Panc1 (cell line): Measurements from ENCODE around the gene MRTFA. TPM values are rescaled to one million over a fixed set of nuclear protein-coding genes. Genes with fewer than 3 reads are reported as not detected.

Source experiments
- ATAC-seq: fragments of 200-7000 bp; cut with Tn5 transposase; 2 replicates; pipeline ENCODE4 v1.9.1; 2020; ENCODE audit warnings: mild to moderate bottlenecking, moderate library complexity
- BruUV-seq: library from RNA; stranded (reverse); fragments of 400-500 nt; replicated peaks from 2 replicates; lab custom pipeline; 2021; lab: Mats Ljungman, UMichigan
- CTCF ChIA-PET: fragments of 300-600 bp; sonication (Branson Sonifier 250); formaldehyde crosslinking; loops from one replicate; lab custom pipeline; 2022; ENCODE audit warnings: antibody characterized with exemption; lab: Charles Lee
- POLR2A ChIA-PET: fragments of 300-600 bp; sonication (Branson Sonifier 250); formaldehyde crosslinking; loops from one replicate; lab custom pipeline; 2022; ENCODE audit warnings: antibody characterized with exemption; lab: Charles Lee
- DNase-seq: peaks from one replicate; pipeline ENCODE4 v3.0.0-alpha.2; 2010; ENCODE audit warnings: low read depth, low spot score
- H3K27ac ChIP-seq: 2 replicates; pipeline ENCODE4 v1.5.1; 2011; ENCODE audit warnings: mild to moderate bottlenecking, low read length, inconsistent platforms
- H3K27me3 ChIP-seq: fragments of 200-500 bp; sonication (Bioruptor generic); 2 replicates; pipeline ENCODE4 v1.6.0; 2014; ENCODE audit warnings: low read length, inconsistent platforms; ENCODE audit not compliant: control insufficient read depth, insufficient read depth
- H3K36me3 ChIP-seq: fragments of 200-500 bp; sonication (Bioruptor generic); 2 replicates; pipeline ENCODE4 v1.5.1; 2014; ENCODE audit warnings: inconsistent platforms, mild to moderate bottlenecking, low read length, moderate library complexity; ENCODE audit not compliant: control insufficient read depth, insufficient read depth
- H3K4me1 ChIP-seq: 2 replicates; pipeline ENCODE4 v1.5.1; 2011; ENCODE audit warnings: inconsistent platforms, mild to moderate bottlenecking, low read length, moderate library complexity; ENCODE audit not compliant: control insufficient read depth, insufficient read depth
- H3K4me3 ChIP-seq, 2 experiments: 2 replicates each; pipeline ENCODE4 v1.5.1; 2011 to 2012; ENCODE audit warnings: low read depth in 2 of 2, low read length in 2 of 2, mild to moderate bottlenecking in 2 of 2, inconsistent platforms in 1 of 2, moderate library complexity in 1 of 2
- H3K9me3 ChIP-seq: fragments of 200-500 bp; sonication (Bioruptor generic); 2 replicates; pipeline ENCODE4 v1.5.1; 2014; ENCODE audit warnings: low read depth, mild to moderate bottlenecking, inconsistent platforms, low read length, moderate library complexity; ENCODE audit not compliant: control insufficient read depth, insufficient read depth
- CTCF ChIP-seq: fragments of 450-650 bp; IDR thresholded peaks from 2 replicates; pipeline ENCODE4 v1.5.1; 2017; ENCODE audit warnings: mild to moderate bottlenecking
- POLR2AphosphoS5 ChIP-seq: IDR thresholded peaks from 2 replicates; pipeline ENCODE4 v1.6.1; 2012; ENCODE audit warnings: mild to moderate bottlenecking, low read depth, low read length, moderate library complexity
- REST ChIP-seq, 2 experiments: IDR thresholded peaks; 2 replicates each; pipeline ENCODE4 v1.6.1; 2011 to 2012; ENCODE audit warnings: low read depth in 2 of 2, control low read depth in 1 of 2, low read length in 1 of 2, mild to moderate bottlenecking in 1 of 2, moderate library complexity in 1 of 2; ENCODE audit not compliant: insufficient read depth in 1 of 2
- SIN3A ChIP-seq: IDR thresholded peaks from 2 replicates; pipeline ENCODE4 v1.6.1; 2012; ENCODE audit warnings: low read depth, mild to moderate bottlenecking, low read length, moderate library complexity, borderline replicate concordance; ENCODE audit not compliant: insufficient read depth
- TCF7L2 ChIP-seq: IDR thresholded peaks from 2 replicates; pipeline ENCODE4 v1.6.1; 2011; ENCODE audit warnings: mild to moderate bottlenecking, low read depth, low read length, inconsistent platforms
- in situ Hi-C: cut with HindIII; loops from 2 replicates; pipeline ENCODE4 v1.10.0; 2016; ENCODE audit warnings: low sequenced_read_pairs, low pct_unique_long_range_greater_than_20kb
- intact Hi-C: fragments of 100-400 bp; cut with micrococcal nuclease; formaldehyde crosslinking; loops from one replicate; pipeline ENCODE4 v1.10.0; 2022; ENCODE audit not compliant: unreplicated experiment
- total RNA-seq: library from RNA; stranded (reverse); gene quantifications from one replicate; pipeline ENCODE4 v1.2.1, GENCODE V29; 2021; ENCODE audit not compliant: unreplicated experiment

MRTFA gene
- total RNA-seq, 1 experiment from 2014 or later: 62.1 TPM

DNA sequence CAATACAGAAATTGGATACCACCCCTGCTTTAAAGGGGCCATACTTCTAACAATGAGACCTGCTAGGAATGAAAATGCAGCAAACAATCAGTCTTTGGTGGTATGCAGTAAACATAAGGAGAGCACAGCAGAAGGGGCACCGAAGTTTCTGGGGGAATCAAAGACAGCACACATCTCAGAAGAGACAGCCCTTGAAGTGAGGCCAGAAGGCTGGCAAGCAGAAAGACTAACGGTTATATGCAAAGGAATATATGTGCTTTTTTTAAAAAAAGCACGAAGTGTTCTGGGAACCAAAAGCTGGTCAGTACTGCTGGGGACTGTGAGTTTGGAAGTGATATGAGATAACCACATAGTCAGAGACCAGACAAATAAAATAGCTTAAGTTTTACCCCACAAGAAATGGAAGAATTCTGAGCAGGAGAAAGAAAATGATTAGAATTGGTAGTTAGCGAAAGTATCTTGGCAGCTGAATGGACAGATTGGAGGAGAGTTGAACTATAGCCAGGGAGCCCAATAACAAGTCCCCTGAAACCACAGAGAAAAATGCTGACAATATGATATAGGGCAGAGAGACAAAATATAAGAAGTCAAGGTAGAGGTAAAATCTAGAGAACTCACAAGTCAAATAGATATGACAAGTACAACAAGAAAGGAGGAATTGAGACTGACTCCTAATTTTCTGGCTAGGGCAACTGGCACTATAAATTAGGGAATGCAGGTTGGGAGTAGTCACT is 125.7 kb downstream of the MRTFA start:
- Histone ChIP-seq H3K27ac (peak overlapping the region; percentile 78), H3K9me3 (no peaks in the 10 kb centered on the region), H3K27me3 (no peaks in the 10 kb centered on the region), H3K4me1 (peaks cover 53% of the 10 kb centered on the region), H3K36me3 (no peaks in the 10 kb centered on the region; the same call in 1 of the 2 replicates), H3K4me3 (no peak overlapping the region)
- in situ Hi-C loops: no loop called here
- BruUV-seq: no TSS peak
- TF ChIP-seq REST (IDR thresholded peaks at IDR 0.05; ENCODE audit: insufficient read depth in 1 of 2, low read depth in 2 of 2, low read length in 1 of 2): no peak
- no peak for TF ChIP-seq POLR2AphosphoS5
- TF ChIP-seq TCF7L2: no peak
- TF ChIP-seq CTCF: no peak
- TF ChIP-seq SIN3A: no peak
- intact Hi-C loops: no loop called here
- ChIA-PET CTCF (no interaction called here), POLR2A (interaction anchor here (0.5 to 0.6 kb wide), 2 partner anchors 62 to 207 kb away, joined by 6 to 12 read pairs; no protein-coding TSS in a partner anchor)
- ATAC-seq (no peak), DNase-seq (no peak)

DNA sequence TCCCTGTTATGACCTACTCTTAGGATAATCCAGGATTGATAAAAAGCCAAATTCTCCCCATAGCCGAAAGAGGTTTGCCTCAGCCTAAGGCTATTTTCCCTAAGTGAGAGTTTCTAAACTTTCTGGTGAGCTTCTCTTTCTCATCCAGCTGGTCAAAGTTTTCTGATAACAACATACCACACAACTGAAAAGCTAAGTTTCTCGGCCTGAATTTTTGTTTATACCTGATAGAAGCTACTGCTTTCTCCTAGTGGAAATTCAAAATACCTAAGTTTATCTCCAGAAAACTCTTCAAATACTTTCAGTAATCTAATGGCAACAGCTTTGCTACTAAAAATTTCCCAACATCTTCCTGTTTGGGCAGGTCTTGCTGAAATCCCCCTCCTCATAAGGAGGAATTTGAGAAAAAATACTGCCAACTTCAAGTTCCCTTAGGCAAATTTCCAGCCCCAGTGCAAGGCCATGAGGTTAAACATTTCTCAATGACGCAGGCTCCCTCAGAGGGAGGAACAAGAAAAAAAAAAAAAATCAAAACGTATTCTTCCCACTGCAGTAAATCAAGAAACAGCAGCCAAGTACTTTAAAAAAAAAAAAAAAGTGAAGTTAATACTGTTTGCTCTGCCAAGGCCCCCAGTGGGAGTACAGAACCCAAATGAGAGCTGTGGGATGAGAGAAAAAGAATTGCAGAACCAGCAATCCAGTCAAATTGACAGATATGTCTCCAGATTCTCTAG is 127.0 kb downstream of the MRTFA start:
- POLR2A ChIA-PET: no interaction called here
- in situ Hi-C loops: no loop called here

More for the DNA sequence above, 127.0 kb downstream of the MRTFA start:
- peaks cover 63% of the 10 kb centered on the region for H3K4me1 ChIP-seq
- DNase-seq: no peak
- intact Hi-C loops: no loop called here
- no TSS peak for BruUV-seq
- H3K36me3 ChIP-seq: no peaks in the 10 kb centered on the region; the same call in 1 of the 2 replicates
- peak overlapping the region; percentile 78 for H3K27ac ChIP-seq
- H3K27me3 ChIP-seq: no peaks in the 10 kb centered on the region
- no peak overlapping the region for H3K4me3 ChIP-seq
- no peaks in the 10 kb centered on the region for H3K9me3 ChIP-seq
- ATAC-seq: no peak
- TF ChIP-seq REST (IDR thresholded peaks at IDR 0.05; ENCODE audit: insufficient read depth in 1 of 2, low read depth in 2 of 2, low read length in 1 of 2): no peak
- TF ChIP-seq SIN3A: no peak
- TF ChIP-seq TCF7L2: no peak
- no peak for TF ChIP-seq CTCF
- no peak for TF ChIP-seq POLR2AphosphoS5
- CTCF ChIA-PET: no interaction called here
